HFF-Myc (cell line): ENCODE measurements around the gene SPG7.

ENCODE experiments used
- DNase-seq: peaks from one replicate; pipeline ENCODE4 v3.0.0-alpha.2; 2011; ENCODE audit warnings: low read depth; ENCODE audit errors: extremely low read depth
- H3K4me3 ChIP-seq: replicated peaks from 2 replicates; pipeline ENCODE4 v1.5.1; 2011; ENCODE audit warnings: low read depth, mild to moderate bottlenecking, control low read depth, low read length
- TF ChIP-seq, protein P1 (sequence below): IDR thresholded peaks from 2 replicates; pipeline ENCODE4 v1.5.1; 2012; ENCODE audit warnings: mild to moderate bottlenecking, low read depth, low read length, control low read depth; ENCODE audit errors: missing control alignments

Gene SPG7

DNA sequence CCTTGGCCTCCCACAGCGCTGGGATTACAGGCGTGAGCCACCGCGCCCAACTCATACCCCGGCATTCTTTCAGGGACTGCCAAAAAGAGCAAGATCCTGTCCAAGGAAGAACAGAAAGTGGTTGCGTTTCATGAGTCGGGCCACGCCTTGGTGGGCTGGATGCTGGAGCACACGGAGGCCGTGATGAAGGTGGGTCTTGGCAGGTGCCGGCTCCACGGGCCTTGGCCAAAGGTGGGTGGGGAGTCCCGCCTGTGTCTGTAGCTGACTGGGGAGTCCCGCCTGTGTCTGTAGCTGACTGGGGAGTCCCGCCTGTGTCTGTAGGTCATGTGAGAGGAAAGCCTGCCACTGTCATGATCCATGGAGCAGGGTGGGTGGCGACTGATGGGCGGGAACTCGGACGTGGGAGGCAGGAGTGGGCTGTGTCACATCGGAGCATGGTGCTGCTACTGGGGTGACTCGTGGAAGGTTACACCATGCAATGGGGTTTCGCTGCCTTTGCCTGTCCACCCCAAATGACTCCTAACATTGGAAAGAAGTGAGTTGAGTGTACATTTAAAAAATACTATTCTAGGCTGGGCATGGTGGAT, 42.3 kb downstream of the SPG7 start:
- TF ChIP-seq, protein P1, sequence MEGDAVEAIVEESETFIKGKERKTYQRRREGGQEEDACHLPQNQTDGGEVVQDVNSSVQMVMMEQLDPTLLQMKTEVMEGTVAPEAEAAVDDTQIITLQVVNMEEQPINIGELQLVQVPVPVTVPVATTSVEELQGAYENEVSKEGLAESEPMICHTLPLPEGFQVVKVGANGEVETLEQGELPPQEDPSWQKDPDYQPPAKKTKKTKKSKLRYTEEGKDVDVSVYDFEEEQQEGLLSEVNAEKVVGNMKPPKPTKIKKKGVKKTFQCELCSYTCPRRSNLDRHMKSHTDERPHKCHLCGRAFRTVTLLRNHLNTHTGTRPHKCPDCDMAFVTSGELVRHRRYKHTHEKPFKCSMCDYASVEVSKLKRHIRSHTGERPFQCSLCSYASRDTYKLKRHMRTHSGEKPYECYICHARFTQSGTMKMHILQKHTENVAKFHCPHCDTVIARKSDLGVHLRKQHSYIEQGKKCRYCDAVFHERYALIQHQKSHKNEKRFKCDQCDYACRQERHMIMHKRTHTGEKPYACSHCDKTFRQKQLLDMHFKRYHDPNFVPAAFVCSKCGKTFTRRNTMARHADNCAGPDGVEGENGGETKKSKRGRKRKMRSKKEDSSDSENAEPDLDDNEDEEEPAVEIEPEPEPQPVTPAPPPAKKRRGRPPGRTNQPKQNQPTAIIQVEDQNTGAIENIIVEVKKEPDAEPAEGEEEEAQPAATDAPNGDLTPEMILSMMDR, result no peak
- H3K4me3 ChIP-seq, result no peak overlapping the region
- DNase-seq, result no peak

DNA sequence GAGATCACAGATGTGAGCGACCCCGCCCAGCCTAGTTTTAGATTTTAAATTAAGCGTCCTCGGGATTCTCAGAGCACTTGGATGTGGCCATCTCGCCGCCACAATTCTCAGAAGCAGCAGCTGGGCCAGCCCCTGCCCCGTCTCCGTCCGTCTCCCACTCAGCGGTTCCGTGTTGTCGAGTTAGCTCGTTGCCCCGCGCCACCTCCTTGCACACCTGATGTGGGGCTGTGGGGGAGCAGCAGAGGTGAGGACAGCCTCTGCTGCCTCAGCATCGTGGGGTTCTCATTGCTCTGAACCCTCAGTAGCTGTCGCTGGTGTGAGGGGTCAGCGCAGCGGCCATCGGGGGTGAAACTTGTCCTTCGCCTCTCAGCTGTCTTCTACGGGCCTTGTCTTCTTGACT, 44.1 kb downstream of the SPG7 start:
- DNase-seq, result no peak
- TF ChIP-seq, protein P1, result no peak
- H3K4me3 ChIP-seq, result no peak overlapping the region

DNA sequence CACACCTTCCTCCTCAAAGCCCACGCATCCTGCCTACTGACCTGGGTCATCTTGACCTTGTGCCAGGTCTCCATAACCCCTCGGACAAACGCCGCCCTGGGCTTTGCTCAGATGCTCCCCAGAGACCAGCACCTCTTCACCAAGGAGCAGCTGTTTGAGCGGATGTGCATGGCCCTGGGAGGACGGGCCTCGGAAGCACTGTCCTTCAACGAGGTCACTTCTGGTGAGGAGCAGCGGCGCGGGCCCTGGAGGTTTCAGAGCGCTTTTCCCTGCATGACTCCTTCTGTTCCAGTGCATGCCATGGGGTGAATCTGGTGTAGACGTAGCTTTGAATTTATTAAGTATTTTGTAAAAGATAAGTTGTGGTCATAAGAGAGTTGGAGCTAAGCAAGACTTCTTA, 44.7 kb downstream of the SPG7 start:
- no peak overlapping the region for H3K4me3 ChIP-seq
- no peak for DNase-seq
- TF ChIP-seq, protein P1, result no peak

DNA sequence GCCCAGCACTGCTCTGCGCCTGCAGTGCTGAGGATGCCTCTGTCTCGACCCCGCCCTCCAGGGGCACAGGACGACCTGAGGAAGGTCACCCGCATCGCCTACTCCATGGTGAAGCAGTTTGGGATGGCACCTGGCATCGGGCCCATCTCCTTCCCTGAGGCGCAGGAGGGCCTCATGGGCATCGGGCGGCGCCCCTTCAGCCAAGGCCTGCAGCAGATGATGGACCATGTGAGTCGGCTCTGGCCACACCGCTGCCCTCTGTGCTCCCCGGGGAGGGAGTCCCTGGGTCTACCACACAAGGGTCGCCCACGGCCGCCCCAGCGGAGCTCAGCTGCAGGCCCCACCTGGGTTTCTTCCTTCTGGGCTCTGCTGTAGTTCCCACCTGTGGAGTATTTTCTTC, 45.5 kb downstream of the SPG7 start:
- H3K4me3 ChIP-seq, result no peak overlapping the region
- DNase-seq, result no peak
- TF ChIP-seq, protein P1, result no peak

DNA sequence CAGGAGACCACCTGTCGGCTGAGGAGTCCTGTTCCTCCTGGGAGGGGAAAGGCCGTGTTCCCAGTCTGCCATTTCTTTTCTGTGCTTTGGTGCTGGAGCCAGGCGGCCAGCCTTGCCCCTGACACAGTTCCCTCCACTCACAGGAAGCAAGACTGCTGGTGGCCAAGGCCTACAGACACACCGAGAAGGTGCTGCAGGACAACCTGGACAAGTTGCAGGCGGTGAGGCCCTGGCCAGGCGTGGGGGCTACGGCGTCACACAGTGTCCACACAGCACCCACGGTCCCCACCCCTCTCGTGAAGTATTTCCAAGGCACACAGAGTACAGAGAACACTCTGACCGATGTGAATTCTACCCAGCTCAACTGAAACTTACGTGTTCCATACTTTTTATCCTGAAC, 46.1 kb downstream of the SPG7 start:
- TF ChIP-seq, protein P1, result no peak
- DNase-seq, result no peak
- no peak overlapping the region for H3K4me3 ChIP-seq

DNA sequence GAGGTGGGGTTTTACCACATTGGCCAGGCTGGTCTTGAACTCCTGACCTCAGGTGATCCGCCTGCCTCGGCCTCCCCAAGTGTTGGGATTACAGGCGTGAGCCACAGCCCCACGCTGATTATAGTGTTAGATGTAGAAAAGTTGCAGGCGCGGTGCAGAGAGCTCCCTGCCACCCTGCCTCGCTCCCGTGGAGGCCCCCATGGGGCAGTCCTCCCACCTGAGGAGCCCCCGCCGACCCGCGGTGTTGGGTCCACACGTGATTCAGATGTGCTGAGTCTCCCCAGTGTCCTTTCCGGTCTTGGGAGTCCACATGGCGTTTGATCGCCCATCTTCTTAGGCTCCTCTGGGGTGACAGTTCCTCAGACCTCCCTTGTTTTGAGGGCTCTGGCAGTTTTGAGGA, 47.1 kb downstream of the SPG7 start:
- TF ChIP-seq, protein P1, result no peak
- H3K4me3 ChIP-seq, result no peak overlapping the region
- no peak for DNase-seq

DNA sequence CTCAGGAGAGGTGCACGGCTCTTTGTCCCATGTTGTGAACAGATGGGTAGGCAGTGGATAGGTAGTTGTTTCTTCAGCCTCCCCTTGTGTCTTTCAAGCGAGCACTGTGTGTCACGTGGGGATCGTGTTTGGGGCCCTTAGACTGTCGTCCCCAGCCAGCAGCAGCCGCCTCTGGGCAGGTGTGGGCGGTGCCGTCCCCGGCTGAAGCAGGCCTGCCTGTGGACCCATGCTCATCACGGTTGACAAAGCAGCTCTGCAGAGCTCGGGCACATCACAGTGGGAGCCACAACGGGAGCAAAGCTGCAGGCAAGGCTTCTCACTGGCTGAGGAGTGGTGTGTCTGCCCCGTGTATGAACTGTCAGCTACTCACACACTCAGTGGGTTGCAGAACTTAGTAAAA, 47.6 kb downstream of the SPG7 start:
- no peak overlapping the region for H3K4me3 ChIP-seq
- no peak for DNase-seq
- TF ChIP-seq, protein P1, result no peak
